Stimulated activated CD8-positive, alpha-beta memory T cell treated with anti-CD3 and anti-CD28 coated beads, Interleukin-15, amount 100 ng/mL, for 24 hours (primary cell): ENCODE measurements around the gene ARHGAP9.
"Not testable (repeated sequence)": the region's sequence is repeated elsewhere in the genome, so short reads cannot be mapped to it uniquely, and the experiment has no call there.

Experiments used
- DNase-seq: peaks from one replicate; pipeline ENCODE4 v3.0.0-alpha.2; 2020; ENCODE audit warnings: low read depth

Gene ARHGAP9

GRCh38 chr12:57434517-57435223 is 45.0 kb downstream of the ARHGAP9 start, which contains the start of gene INHBC:
Gene INHBC, plus strand, starts transcription at chr12:57434784. Its CDS starts 103 bp downstream, at chr12:57434887.
- no peak for DNase-seq

DNA sequence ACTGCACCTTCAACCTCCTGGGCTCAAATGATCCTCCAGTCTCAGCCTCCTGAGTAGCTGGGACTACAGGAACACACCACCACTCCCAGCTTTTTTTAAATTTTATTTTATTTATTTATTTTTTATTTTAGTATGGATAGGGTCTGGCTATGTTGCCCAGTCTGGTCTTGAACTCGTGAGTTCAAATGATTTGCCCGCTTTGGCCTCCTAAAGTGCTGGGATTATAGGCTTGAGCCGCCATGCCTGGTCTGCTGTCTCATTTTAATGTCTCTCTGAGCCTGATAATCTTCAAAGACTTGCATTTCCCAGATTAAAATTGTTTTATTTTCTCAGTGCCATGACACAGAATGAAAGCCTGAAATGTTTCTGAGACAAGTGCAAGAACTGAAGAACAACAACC is 46.3 kb downstream of the ARHGAP9 start:
- DNase-seq: no peak

DNA sequence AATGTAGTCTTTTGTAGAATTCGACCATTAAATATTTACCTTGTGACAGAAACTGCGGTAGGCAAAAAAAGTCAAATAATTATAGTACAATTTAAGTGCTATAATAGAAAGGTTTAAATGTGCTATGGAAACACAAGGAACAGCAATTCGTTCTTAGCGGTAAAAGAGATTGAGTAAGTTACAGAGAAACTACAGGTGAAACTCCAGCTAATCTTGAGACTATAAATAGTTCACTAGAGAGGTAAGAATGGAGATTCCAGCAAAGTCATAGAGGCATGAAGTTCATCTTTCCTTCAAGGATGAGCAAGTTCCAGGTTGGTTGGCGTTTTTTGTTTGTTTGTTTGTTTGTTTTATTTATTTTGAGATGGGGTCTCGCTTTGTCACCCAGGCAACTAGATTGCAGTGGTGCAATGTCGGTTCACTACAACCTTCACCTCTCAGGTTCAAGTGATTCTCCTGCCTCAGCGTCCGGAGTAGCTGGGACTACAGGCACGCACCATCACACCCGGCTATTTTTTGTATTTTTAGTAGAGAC is 47.9 kb downstream of the ARHGAP9 start:
- no peak for DNase-seq

DNA sequence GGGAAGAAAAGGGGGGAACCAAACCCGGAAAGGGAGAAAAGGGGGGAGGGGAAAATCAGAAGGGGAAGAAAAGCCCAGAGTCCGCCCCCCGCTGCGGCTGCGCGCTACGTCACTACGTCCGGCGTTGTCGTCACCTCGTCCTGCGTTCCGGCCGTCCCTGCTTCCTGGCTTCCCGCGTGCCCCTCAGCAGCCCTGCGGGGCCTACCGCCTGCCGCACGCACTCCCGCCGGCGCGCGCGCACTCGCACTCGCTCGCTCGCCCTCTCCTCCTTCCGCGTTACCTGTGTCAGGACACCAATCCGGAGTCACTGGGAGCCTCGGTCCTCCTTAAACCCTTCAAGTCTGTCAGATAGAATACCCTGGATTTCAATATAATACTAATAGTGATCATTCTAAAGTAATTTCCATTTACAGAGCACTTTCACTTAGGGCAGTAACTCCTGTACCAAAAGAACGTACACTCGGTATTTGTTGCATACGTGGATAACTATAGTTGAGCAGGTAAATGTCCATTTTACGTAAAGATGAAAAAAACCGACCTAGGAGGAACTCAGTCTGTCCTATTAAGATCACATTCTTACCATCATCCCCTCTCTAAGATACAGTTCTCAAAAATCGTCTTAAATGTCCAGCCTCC is 48.6 kb downstream of the ARHGAP9 start, which contains the start of gene R3HDM2:
R3HDM2 (minus strand) TSS at position 113 of the 636 bp plus-strand sequence. CDS start 120,615 bp downstream, outside the sequence.
- DNase-seq: peak; percentile 92

GRCh38 chr12:57430112-57430930 is 49.3 kb downstream of the ARHGAP9 start:
- peak; percentile 21 for DNase-seq

GRCh38 chr12:57429473-57430111 is 50.1 kb downstream of the ARHGAP9 start:
- no peak for DNase-seq

GRCh38 chr12:57428965-57429364 is 50.7 kb downstream of the ARHGAP9 start:
- DNase-seq: no peak

DNA sequence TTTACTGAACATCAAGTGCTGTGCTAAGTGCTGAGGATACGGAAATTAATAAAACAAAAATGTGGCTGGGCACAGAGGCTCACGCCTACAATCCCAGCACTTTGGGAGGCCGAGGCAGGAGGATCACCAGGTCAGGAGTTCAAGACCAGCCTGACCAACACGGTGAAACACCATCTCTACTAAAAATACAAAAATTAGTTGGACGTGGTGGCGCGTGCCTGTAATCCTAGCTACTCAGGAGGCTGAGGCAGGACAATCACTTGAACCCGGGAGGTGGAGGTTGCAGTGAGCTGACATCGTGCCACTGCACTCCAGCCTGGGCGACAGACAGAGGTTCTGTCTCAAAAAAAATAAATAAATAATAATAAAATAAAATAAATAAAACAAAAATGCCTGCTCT is 52.7 kb downstream of the ARHGAP9 start:
- DNase-seq: not testable (repeated sequence)
